K562 (cell line): ENCODE results near the gene SHROOM3. TPM values are rescaled to one million over a fixed set of nuclear protein-coding genes. Genes with fewer than 3 reads are reported as not detected.
A peak's percentile ranks its signal among the peaks of the same experiment; 100 is the strongest.

ENCODE experiments used
- ATAC-seq: fragments of 200-7000 bp; cut with Tn5 transposase; 3 replicates; pipeline ENCODE4 v1.9.1; 2020; ENCODE audit warnings: moderate library complexity
- BruUV-seq: library from RNA; stranded (reverse); fragments of 400-500 nt; replicated peaks from 2 replicates; lab custom pipeline; 2021; lab: Mats Ljungman, UMichigan
- CTCF ChIA-PET: fragments of 300-600 bp; formaldehyde crosslinking; extraction: SDS; loops from one replicate; lab custom pipeline; 2021; ENCODE audit warnings: low intra/inter-chr PET ratio; lab: Yijun Ruan, JAX
- POLR2A ChIA-PET: fragments of 300-600, 350-650 bp; sonication (Branson Sonifier 250); formaldehyde crosslinking; extraction: SDS; loops from one replicate; lab custom pipeline; 2021; ENCODE audit warnings: antibody characterized with exemption, inconsistent platforms; lab: Yijun Ruan, JAX
- DNase-seq, 4 experiments: peaks; one replicate each; pipeline versions ENCODE4 v3.0.0 to v3.0.0-alpha.2; 2011 to 2018; ENCODE audit warnings: low spot score in 3 of 4, mixed read lengths in 3 of 4; ENCODE audit errors: extremely low read depth in 1 of 4
- FAIRE-seq: peaks from 2 replicates; lab custom pipeline; 2011; peaks lifted over from hg19 to GRCh38; lab: Jason Lieb, UNC
- H2AFZ ChIP-seq: 2 replicates; pipeline ENCODE4 v1.6.0; 2011; ENCODE audit warnings: low read depth, low read length, control low read depth, inconsistent platforms
- H3K27ac ChIP-seq: fragments of 200-600 bp; 3 replicates; pipeline ENCODE4 v1.8.0; 2011; ENCODE audit warnings: low read depth, mild to moderate bottlenecking, control low read depth, inconsistent platforms, low read length, moderate library complexity, mixed read lengths; ENCODE audit errors: extremely low read depth
- H3K27me3 ChIP-seq, 2 experiments: fragments of 300-600 bp in 1 of 2; 2 replicates in 1 of 2; 3 replicates in 1 of 2; pipeline versions ENCODE4 v1.6.0 to v1.8.0; 2011; ENCODE audit warnings: inconsistent platforms in 2 of 2, low read length in 2 of 2, mild to moderate bottlenecking in 1 of 2, mixed read lengths in 1 of 2, moderate library complexity in 1 of 2; ENCODE audit not compliant: control insufficient read depth in 2 of 2, insufficient read depth in 2 of 2
- H3K36me3 ChIP-seq: fragments of 300-600 bp; 3 replicates; pipeline ENCODE4 v1.8.0; 2011; ENCODE audit warnings: mild to moderate bottlenecking, low read length, inconsistent platforms; ENCODE audit not compliant: control insufficient read depth, insufficient read depth
- H3K4me1 ChIP-seq, 2 experiments: fragments of 200-600 bp in 1 of 2; replicated peaks in 1 of 2; 2 replicates in 1 of 2; 3 replicates in 1 of 2; pipeline versions ENCODE4 v1.5.1 to v1.8.0; 2011; ENCODE audit warnings: inconsistent platforms in 2 of 2, low read length in 2 of 2, mild to moderate bottlenecking in 1 of 2, mixed read lengths in 1 of 2, moderate library complexity in 1 of 2; ENCODE audit not compliant: control insufficient read depth in 2 of 2, insufficient read depth in 2 of 2
- H3K4me2 ChIP-seq: 2 replicates; pipeline ENCODE4 v1.6.1; 2011; ENCODE audit warnings: low read length, control low read depth, inconsistent platforms, mixed read lengths; ENCODE audit not compliant: insufficient read depth
- H3K4me3 ChIP-seq: fragments of 200-600 bp; sonication (generic), shearing (Covaris generic); 2 replicates; pipeline ENCODE4 v1.5.1; 2016; ENCODE audit warnings: control low read depth, inconsistent platforms
- H3K79me2 ChIP-seq: fragments of 200-600 bp; 3 replicates; pipeline ENCODE4 v1.8.0; 2011; ENCODE audit warnings: low read length, inconsistent platforms; ENCODE audit not compliant: control insufficient read depth, insufficient read depth
- H3K9ac ChIP-seq, 2 experiments: 2 replicates each; pipeline versions ENCODE4 v1.6.0 to v1.6.1; 2011; ENCODE audit warnings: low read depth in 2 of 2, low read length in 2 of 2, control low read depth in 1 of 2, inconsistent platforms in 1 of 2, mild to moderate bottlenecking in 1 of 2, mixed read lengths in 1 of 2; ENCODE audit not compliant: insufficient read depth in 1 of 2
- H3K9me1 ChIP-seq: one replicate; pipeline ENCODE4 v1.6.0; 2011; ENCODE audit warnings: inconsistent platforms, mild to moderate bottlenecking, low read length, moderate library complexity; ENCODE audit not compliant: control insufficient read depth, insufficient read depth
- H3K9me3 ChIP-seq: replicated peaks from 2 replicates; pipeline ENCODE4 v1.5.1; 2011; ENCODE audit warnings: low read depth, low read length, inconsistent platforms; ENCODE audit not compliant: control insufficient read depth, insufficient read depth
- H4K20me1 ChIP-seq: replicated peaks from 2 replicates; pipeline ENCODE4 v1.6.1; 2011; ENCODE audit warnings: low read length, inconsistent platforms, mixed read lengths; ENCODE audit not compliant: control insufficient read depth, insufficient read depth
- ATF7 ChIP-seq: fragments of 450-650 bp; IDR thresholded peaks from 2 replicates; pipeline ENCODE4 v1.7.1; 2014; ENCODE audit warnings: mild to moderate bottlenecking, moderate library complexity
- CBFA2T2 ChIP-seq: fragments of 450-650 bp; conservative IDR thresholded peaks from 2 replicates; pipeline ENCODE4 v1.6.1; 2017; ENCODE audit warnings: mild to moderate bottlenecking
- DACH1 ChIP-seq: fragments of 450-650 bp; IDR thresholded peaks from 2 replicates; pipeline ENCODE4 v1.6.1; 2018; ENCODE audit not compliant: partially characterized antibody
- NFE2 ChIP-seq: IDR thresholded peaks from 2 replicates; pipeline ENCODE4 v1.6.1; 2014; ENCODE audit warnings: antibody characterized with exemption, low read depth
- ZNF316 ChIP-seq: fragments of 450-650 bp; IDR thresholded peaks from 2 replicates; pipeline ENCODE4 v1.6.1; 2016
- ZNF830 ChIP-seq: fragments of 250-450 bp; sonication (Bioruptor Pico); IDR thresholded peaks from 2 replicates; pipeline ENCODE4 v1.5.0; 2021; ENCODE audit warnings: mild to moderate bottlenecking
- WGBS: fragments of 100-300 bp; shearing (Covaris generic); methylation state at CpG from one replicate; pipeline ENCODE4 v1.1.6; 2016; ENCODE audit warnings: low coverage, mixed read lengths; ENCODE audit not compliant: insufficient coverage; ENCODE audit errors: missing lambda C conversion rate; 5-methylcytosine and 5-hydroxymethylcytosine counted together
- in situ Hi-C: fragments of 300-500 bp; cut with MboI; formaldehyde crosslinking; loops from 4 replicates; pipeline ENCODE4 v1.15.0; 2018; ENCODE audit warnings: inconsistent platforms, mixed read lengths
- intact Hi-C: fragments of 100-400 bp; cut with micrococcal nuclease; formaldehyde crosslinking; loops from 2 replicates; pipeline ENCODE4 v1.14.2; 2022
- polyA plus RNA-seq, 8 experiments: library from polyadenylated mRNA; depleted of rRNA in 4 of 8; stranded (reverse) in 5 of 8; unstranded in 3 of 8; fragments of >200 nt; fragmentation: Nextera tagmentation in 2 of 8; fragmentation: Illumina TruSeq in 1 of 8; extraction: Ambion mirVana in 2 of 8; extraction: Trizol in 1 of 8; gene quantifications; 2 replicates each; pipeline versions ENCODE4 v1.2.1 to v1.2.3, GENCODE V29; 2011 to 2014; ENCODE audit warnings: inconsistent platforms in 1 of 8, missing spikeins in 1 of 8
- total RNA-seq, 7 experiments: library from RNA; depleted of rRNA in 6 of 7; stranded (reverse); fragments of >200 nt in 6 of 7; fragmentation: Illumina TruSeq in 2 of 7; extraction: Trizol in 2 of 7; gene quantifications; 2 replicates each; pipeline versions ENCODE4 v1.2.1 to v1.2.3, GENCODE V29; 2011 to 2021; ENCODE audit warnings: low replicate concordance in 1 of 7
- TF ChIP-seq, protein P1 (sequence below): fragments of 250-450 bp; sonication (Bioruptor Pico); IDR thresholded peaks from 2 replicates; pipeline ENCODE4 v1.4.0; 2020; ENCODE audit warnings: borderline replicate concordance
- TF ChIP-seq, protein P2 (sequence below), 2 experiments: IDR thresholded peaks in 1 of 2; conservative IDR thresholded peaks in 1 of 2; 2 replicates each; pipeline ENCODE4 v1.6.1; 2016; ENCODE audit warnings: low read depth in 2 of 2, mild to moderate bottlenecking in 1 of 2, missing compliant biosample characterization in 1 of 2, missing genetic modification characterization in 1 of 2, moderate library complexity in 1 of 2
- TF ChIP-seq, protein P3 (sequence below), 2 experiments: fragments of 450-650 bp in 1 of 2; sonication (generic) in 1 of 2; formaldehyde crosslinking in 1 of 2; IDR thresholded peaks in 1 of 2; conservative IDR thresholded peaks in 1 of 2; 2 replicates each; pipeline versions ENCODE4 v1.6.1 to v1.8.1; 2016 to 2023; ENCODE audit warnings: mild to moderate bottlenecking in 2 of 2, moderate library complexity in 2 of 2, inconsistent platforms in 1 of 2, missing genetic modification reagents in 1 of 2

SHROOM3 gene
- total and polyA plus RNA-seq, 9 of the 15 experiments (the other 6 are each of a cell fraction or from before 2014, with no cell fraction given) = 0.01 to 0.07 TPM; not detected in 7

DNA sequence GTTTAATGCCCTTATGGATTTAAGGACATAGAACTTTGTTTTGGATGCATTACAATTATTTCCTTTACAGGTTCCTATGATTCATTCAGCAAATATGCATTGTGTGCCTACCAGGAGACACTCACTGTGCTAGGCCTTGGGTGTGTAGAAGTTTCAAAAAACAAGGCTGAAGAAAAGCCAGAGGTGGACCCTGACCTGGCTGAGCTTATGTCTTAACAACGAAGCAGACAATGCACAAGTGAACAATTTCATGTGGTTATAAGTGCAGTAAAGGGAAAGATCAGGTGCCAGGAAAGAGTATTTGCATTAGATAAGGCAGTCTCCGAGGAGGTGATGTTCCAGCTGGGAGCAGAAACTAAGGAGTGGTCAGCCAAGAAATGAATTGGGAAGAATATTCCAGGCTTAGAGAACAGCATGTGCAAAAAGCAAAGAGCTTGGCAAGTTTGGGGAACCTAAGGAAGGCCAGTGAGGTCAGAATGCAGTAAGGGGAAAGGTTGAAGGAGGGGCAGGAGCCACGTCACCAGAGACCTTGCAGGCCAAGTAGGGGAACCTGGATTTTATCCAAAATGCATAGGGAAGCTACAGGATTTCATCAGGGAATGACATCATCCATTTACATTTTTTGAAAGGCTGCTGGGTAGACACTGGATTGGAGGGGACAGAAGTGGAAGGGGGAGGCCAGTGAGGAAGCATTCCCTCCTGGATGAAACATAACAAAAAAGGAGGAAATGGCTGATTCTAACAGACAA, 269.3 kb downstream of the SHROOM3 start:
- intact Hi-C loops (no loop called here), in situ Hi-C loops (no loop called here)
- no peaks in the 10 kb centered on the region for H3K9me1 ChIP-seq
- 0% methylated on average over 3 of the region's 3 CpGs for WGBS
- CTCF ChIA-PET = no interaction called here
- H3K9ac ChIP-seq = no peak overlapping the region
- DNase-seq (no peak), ATAC-seq (no peak), FAIRE-seq (no peak)
- H3K9me3 ChIP-seq = no peaks in the 10 kb centered on the region
- no peak overlapping the region for H3K4me2 ChIP-seq
- H3K79me2 ChIP-seq = no peaks in the 10 kb centered on the region
- H3K27ac ChIP-seq = no peak overlapping the region
- H3K4me3 ChIP-seq = no peak overlapping the region
- H3K36me3 ChIP-seq = no peaks in the 10 kb centered on the region
- H2AFZ ChIP-seq = no peak overlapping the region
- H4K20me1 ChIP-seq = no peaks in the 10 kb centered on the region
- H3K4me1 ChIP-seq = no peaks in the 10 kb centered on the region
- TF ChIP-seq, protein P1, sequence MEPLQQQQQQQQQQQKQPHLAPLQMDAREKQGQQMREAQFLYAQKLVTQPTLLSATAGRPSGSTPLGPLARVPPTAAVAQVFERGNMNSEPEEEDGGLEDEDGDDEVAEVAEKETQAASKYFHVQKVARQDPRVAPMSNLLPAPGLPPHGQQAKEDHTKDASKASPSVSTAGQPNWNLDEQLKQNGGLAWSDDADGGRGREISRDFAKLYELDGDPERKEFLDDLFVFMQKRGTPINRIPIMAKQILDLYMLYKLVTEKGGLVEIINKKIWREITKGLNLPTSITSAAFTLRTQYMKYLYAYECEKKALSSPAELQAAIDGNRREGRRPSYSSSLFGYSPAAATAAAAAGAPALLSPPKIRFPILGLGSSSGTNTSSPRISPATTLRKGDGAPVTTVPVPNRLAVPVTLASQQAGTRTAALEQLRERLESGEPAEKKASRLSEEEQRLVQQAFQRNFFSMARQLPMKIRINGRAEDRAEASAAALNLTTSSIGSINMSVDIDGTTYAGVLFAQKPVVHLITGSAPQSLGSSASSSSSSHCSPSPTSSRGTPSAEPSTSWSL = no peak
- TF ChIP-seq, protein P2, sequence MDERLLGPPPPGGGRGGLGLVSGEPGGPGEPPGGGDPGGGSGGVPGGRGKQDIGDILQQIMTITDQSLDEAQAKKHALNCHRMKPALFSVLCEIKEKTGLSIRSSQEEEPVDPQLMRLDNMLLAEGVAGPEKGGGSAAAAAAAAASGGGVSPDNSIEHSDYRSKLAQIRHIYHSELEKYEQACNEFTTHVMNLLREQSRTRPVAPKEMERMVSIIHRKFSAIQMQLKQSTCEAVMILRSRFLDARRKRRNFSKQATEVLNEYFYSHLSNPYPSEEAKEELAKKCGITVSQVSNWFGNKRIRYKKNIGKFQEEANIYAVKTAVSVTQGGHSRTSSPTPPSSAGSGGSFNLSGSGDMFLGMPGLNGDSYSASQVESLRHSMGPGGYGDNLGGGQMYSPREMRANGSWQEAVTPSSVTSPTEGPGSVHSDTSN (CRISPR knock-in tag; IDR thresholded peaks at IDR 0.05; ENCODE audit: low read depth) = no peak
- TF ChIP-seq, protein P2 (tag; conservative IDR thresholded peaks at IDR 0.05; ENCODE audit: low read depth) = no peak
- no peak for TF ChIP-seq DACH1
- TF ChIP-seq ZNF830 (CRISPR knock-in tag) = no peak
- TF ChIP-seq CBFA2T2 = no peak
- TF ChIP-seq, protein P3, sequence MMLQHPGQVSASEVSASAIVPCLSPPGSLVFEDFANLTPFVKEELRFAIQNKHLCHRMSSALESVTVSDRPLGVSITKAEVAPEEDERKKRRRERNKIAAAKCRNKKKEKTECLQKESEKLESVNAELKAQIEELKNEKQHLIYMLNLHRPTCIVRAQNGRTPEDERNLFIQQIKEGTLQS (IDR thresholded peaks at IDR 0.05) = peak; percentile 55
- TF ChIP-seq, protein P3 (CRISPR knock-in tag; conservative IDR thresholded peaks at IDR 0.05) = no peak
- peak; percentile 65; the same call in 1 of the 2 replicates for TF ChIP-seq ATF7
- TF ChIP-seq NFE2 = no peak
- TF ChIP-seq ZNF316 = no peak
- POLR2A ChIA-PET = interaction anchor here (1.4 kb wide), 1 partner anchor 10 kb away, joined by 3 read pairs; no protein-coding TSS in a partner anchor
- no TSS peak for BruUV-seq
- H3K27me3 ChIP-seq = peaks cover 3 to 8% of the 10 kb centered on the region in 2 experiments; a peak in 2 of 5 replicates
